Activated CD4-positive, CD25-positive, alpha-beta regulatory T cell treated with anti-CD3 and anti-CD28 coated beads, Interleukin-2, amount 50 U/mL, for 72 hours (primary cell): Measurements from ENCODE around the gene LMNB1.
"Not testable (repeated sequence)": the region's sequence is repeated elsewhere in the genome, so short reads cannot be mapped to it uniquely, and the experiment has no call there.

Source experiments
- DNase-seq: peaks from one replicate; pipeline ENCODE4 v3.0.0; 2021

The LMNB1 gene

DNA sequence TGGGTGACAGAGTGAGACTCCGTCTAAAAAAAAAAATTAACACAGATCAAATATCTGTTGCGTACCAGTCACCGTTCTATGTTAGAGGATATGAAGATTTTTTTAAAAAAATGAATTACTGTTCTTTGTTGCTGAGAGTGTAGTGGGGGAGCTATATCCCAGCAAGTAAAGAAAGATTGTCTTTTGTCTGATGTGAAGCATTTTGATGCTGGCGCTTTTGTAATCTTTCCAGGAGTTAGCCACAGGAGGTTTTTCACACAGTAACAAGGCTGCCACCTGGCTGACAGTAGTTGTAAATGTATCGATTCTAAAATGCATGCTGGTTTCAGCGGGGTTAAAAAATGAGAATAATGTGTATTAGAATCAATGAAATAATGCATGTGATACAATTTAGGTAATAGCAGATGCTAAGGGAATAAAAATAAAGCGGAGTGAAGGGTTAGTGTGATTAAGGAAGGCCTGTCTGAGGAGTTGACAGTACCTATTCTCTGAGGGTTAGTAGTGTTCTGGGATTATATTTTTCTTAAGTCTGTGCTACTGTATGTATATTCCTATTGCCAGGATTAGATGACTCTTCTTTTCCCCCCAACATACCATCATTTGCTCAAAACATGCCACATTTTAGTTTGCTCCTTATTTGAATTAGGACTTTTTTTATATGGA, 3.4 kb downstream of the LMNB1 start:
- DNase-seq: no peak

DNA sequence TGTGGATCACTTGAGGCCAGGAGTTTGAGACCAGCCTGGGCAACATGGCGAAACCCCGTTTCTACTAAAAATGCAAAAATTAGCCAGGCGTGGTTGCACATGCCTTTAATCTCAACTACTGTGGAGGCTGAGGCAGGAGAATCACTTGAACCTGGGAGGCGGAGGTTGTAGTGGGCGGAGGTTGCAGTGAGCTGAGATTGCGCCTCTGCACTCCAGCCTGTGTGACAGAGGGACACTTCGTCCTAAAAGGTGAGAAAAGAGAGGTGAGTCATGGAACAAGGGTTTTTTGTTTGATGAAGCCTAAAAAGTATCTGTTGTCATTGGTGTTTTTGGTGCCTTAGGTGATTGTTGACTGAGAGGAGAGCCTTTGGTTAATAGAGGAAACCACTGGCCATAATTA, 11.5 kb downstream of the LMNB1 start:
- DNase-seq: not testable (repeated sequence)

DNA sequence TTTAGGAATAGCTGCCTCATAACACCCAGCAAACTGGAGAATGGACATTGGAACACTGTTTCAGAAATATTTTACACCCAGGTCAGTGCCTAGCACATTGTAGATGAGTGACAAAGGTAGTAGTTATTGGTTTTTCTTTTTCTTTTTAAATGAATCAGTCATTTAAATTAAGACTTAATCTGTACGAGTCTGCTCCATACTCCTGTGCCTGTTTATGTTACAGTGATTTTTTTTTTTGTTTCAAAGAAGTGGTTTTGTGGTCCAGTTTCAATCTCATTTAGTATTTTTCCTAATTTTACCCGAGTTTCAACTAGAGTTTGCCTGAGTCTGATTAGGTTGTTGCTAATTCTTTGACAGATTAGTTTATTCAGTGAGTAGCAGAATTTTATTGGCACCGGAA, 16.2 kb downstream of the LMNB1 start:
- DNase-seq: no peak

DNA sequence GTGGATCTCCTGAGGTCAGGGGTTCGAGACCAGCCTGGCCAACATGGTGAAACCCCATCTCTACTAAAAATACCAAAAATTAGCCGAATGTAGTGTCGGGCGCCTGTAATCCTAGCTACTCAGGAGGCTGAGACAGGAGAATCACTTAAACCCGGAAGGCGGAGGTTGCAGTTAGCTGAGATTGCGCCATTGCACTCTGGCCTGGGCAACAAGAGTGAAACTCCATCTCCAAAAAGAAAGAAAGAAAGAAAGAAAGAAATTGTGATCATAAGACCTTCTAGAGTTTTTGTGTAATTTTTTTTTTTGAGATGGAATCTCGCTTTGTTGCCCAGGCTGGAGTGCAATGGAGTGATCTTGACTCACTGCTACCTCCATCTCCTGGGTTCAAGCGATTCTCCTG, 16.7 kb downstream of the LMNB1 start:
- not testable (repeated sequence) for DNase-seq

DNA sequence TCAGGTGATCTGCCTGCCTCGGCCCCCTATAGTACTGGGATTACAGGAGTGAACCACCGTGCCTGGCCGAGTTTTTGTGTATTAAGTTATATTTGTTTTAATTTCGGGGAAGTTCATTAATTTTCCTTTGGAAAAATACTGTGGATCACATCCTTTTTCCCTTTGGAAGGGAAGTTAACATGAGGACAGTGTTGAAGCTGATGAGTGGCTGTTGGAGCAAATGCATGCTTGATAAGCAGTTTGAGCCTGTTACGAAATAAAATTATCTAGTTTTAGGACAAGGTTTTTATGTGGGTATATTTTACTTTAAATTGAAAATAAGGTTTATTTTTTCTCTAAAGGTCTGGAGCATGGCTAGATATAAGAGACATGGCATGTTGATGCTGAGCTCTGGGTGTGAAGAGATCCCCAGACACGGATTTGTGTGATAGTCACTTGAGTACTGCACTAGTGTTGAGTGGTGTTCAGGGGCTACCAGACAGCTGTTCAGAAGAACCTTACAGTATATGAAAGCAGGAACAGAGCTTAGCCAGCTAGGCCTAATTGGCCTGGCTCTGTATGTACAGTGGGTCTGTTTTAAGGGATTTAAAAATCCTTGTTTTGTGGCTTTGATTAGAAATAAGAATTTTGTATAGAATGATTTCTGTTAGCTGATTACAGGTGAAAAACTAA, 17.4 kb downstream of the LMNB1 start:
- no peak for DNase-seq

DNA sequence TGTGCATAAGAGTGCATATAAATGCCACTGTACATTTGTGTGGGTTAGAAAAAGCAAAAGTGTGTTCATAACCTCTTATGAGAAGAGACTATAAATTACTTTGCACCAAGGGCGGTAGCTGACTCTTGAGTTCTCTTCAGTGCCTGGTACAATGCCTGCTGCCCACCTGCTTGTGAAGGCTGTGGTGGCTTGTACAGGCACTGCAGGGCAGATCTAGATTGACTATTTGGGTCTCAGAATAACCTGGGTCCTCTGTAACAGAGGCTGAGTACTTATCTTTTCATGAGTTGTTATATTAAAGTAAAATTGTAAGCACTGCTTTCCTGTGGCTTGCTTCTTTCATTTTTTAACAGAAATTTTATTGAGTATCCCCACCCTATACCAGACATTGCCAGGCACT, 22.8 kb downstream of the LMNB1 start:
- DNase-seq: no peak

DNA sequence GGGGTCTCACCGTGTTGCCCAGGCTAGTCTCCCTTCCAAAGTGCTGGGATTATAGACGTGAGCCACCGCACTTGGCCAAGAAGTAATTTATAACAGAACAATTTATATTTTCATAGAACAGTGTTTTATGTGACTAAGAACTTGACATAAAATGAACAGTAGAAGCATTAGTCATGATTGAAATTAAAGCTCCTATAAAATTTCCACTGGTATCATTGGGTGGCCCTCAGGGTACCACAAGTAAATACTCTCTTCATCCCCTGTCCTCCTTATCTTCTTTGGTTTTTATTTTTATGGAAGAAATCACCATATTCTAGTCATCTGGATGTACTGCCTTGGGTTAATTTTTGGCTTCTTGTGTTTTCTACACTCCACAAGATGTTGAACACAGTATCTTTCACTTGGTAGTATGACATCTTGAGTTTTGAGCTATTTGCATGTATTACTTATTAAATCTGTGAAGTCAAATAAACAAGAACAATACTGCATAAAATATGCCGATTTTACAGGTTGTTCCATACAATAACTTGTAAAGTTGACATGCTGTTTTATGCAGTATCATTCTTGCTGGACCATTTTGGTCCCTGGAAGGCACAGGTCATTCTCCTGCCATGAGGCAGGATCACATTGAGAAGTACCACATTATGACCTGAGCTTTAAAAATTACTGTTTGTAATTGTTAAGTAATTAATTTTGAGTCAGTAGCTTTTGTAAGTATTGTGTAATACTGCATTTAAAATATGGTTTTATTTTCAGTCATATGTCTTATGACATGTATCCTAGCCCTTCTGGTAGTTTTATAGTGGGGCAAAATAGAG, 24.4 kb downstream of the LMNB1 start:
- DNase-seq: no peak

DNA sequence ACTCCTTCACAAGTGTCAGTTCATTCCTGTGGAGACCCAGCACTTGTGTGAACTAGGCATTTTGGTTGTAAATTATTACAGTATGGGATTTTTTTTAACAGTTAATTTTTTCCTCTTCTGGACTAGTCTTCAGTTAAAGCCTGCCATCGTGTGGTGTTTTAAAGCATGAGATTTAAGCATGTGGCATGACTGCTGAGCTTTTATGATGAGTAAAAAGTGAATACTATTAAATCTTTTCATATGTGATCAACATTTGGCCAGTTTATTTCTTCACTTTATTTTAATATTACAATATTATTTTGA, 25.0 kb downstream of the LMNB1 start:
- no peak for DNase-seq

DNA sequence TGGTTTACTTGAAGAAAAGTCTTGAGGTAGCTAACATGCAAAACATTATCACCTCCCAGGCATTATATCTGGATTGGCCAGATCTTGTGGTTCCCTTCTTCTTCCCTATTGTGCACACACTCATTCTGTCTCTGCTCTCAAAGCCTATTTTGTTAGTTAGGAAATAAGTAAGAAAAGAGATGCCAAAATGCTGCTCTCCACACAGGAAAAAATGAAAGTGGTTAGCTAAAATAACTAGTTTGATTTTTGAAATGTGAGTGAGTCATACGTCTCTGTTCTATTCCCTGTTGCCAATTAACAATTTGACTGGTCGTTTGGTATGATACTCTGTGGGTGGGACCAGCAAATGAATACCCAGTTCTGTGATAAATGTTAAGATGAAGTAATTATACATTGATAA, 28.1 kb downstream of the LMNB1 start:
- no peak for DNase-seq

DNA sequence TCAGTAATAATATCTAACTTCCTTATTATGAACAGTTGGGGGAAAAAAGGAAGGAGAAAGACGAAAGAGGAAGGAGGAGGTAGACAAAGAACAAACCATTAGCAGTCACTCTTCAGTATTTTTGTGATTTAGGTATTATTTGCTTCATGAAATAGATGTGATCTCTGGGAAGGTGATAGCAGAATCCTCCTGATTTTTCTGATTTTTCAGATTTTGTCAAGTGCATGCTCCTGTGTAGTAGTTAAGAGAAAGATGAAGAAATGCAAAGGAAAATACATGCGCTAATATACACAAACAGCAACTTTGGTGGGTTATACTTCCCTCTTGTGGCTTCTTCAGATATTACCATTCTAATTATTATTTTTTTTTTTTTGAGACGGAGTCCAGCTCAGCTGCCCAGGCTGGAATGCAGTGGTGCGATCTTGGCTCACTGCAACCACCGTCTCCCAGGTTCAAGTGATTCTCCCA, 31.6 kb downstream of the LMNB1 start:
- no peak for DNase-seq

DNA sequence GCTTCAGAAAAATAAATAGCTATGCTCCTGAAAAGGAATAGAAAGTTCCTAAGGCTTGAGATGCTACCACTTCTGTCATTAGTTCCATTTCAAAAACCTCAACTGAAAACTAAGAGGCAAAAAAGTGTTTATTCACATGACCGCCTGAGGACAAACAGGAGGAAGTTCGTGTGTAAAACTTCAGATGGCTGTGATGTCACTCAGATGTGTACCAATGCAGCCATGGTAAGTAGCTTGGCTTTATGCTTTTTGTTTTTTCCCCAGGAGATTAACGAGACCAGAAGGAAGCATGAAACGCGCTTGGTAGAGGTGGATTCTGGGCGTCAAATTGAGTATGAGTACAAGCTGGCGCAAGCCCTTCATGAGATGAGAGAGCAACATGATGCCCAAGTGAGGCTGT, 33.0 kb downstream of the LMNB1 start:
- no peak for DNase-seq

DNA sequence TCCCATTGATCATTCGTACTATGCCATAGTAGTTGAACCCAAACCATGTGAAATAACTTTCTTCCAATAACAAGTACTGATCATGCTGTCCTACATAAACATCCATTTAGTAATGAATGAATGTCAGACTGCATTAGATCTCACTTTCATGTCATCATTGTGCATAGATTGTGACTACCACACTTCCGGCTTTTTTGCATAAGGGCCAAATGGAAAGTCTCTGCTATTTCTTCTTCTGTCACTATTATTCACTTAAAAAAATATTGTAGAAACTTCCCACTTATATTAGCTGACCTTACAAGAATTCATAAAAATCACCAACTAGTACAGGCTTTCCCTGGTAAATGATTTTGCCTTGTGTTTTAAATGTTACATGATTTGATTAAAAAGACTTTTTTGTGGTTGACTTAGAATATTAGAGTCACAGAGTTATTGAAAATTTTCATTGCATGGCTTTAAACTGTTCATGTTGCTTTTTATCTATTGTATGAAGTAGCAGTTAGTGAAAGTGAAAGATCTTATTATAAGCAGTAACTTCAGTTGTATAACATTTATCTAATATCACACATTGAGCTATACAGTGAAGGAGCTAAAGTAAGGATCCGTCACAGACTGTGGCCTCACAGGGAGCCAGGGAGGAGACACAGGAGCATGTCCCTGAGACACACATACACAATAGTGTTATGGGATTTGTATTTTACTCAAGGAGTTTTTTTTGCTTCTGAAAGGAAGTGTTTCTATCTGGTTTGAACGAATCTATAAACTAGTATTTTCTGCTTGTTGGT, 33.9 kb downstream of the LMNB1 start:
- DNase-seq: no peak

DNA sequence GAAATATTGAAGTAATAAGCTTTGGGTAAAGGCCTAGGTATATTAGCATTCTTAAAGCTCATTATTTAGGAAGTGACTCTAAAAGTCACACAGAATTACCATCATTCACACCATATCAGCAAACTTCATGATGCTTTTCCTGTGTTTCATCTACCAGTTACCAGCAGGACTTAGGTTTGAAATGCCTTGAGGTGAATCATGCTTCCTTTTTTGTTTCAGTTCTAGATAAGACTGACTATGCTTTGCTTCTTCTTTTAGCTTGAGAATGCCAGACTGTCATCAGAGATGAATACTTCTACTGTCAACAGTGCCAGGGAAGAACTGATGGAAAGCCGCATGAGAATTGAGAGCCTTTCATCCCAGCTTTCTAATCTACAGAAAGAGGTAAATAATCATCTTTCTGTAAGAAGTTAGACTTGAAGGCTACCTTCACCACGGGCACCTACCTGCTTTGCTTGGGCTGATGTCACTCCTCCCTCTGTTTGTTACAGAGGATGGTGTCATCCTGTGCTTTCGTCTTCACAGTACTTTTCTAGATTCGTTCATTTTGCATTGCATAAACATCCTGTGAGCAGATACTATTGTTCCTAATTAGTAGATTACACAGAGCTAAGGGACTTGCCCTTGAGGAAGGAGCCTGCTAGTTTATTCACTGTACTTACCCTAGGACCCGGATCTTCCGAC, 34.7 kb downstream of the LMNB1 start:
- DNase-seq: no peak

DNA sequence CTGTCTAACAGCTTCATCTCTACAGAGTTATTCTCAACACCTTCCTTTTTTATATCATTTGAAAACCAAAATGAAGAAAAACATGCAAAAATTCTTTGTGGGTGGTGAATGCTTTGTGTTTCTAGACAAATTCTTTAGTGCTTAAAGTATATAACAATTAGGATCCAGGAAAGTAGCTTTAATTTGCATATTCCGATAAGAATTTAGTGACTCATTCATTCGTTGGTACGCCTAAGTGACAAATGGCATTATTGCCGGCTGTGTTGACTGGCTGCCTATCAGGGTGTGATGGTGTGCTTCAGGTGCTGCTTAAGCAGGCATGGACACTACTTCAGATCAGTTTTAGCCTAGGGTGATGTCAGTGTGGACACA, 35.2 kb downstream of the LMNB1 start:
- no peak for DNase-seq

DNA sequence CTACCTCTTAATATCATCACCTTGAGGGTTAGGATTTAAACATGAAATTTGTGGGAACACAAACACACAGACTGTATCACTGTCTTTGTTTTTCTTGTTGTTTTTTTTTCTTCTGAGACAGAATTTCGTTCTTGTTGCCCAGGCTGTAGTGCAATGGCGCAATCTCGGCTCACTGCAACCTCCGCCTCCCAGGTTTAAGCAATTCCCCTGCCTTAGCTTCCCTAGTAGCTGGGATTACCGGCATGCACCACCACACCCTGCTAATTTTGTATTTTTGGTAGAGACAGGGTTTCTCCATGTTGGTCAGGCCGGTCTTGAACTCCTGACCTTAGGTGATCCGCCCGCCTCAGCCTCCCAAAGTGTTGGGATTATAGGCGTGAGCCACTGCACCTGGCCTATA, 36.9 kb downstream of the LMNB1 start:
- not testable (repeated sequence) for DNase-seq

DNA sequence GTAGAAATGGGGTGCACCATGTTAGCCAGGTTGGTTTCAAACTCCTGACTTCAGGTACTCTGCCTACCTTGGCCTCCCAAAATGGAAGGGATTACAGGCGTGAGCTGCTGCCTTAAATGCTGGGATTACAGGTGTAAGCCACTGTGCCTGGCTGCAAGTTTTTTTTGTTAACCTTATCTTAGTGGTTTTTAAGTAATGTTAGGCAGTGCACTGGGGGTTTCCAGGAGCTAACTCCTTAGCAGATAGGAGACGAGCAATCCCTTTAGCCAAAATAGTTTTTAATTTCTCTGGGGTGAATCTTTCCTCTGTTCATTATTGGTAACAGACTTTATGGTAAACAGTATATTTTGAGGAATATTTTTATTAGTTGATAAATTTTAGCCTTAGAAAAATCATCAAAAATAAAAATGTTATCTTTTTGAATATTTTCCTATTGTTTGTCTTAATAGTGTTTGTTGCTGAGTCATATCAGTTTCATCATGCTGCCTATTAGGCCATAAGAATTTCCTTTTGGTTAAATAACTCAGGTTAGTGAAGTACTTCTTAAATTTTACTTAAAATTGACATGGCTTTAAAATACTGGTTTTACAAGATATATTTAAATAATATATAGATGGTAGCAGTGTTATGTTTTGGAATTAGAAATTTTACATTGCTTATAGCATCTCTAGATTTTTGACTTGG, 37.9 kb downstream of the LMNB1 start:
- DNase-seq: no peak

DNA sequence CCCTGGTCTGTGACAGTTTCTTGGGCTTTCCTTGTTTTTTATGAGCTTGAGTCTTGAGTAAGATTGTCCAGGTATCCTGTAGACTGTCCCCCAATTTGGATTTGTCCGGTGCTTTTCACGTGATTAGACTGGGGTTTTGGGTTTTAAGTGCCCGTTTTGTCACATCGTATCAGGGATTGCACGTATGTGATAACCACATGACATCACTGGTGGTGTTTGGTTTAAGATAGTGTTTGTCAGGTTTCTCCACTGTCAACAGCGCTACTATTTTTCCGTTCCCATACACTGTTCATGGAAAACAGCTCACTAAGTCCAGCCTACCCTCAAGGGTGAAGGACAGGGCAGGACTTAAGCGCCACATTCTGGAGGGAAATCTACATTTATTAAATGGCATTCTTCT, 39.7 kb downstream of the LMNB1 start:
- no peak for DNase-seq

DNA sequence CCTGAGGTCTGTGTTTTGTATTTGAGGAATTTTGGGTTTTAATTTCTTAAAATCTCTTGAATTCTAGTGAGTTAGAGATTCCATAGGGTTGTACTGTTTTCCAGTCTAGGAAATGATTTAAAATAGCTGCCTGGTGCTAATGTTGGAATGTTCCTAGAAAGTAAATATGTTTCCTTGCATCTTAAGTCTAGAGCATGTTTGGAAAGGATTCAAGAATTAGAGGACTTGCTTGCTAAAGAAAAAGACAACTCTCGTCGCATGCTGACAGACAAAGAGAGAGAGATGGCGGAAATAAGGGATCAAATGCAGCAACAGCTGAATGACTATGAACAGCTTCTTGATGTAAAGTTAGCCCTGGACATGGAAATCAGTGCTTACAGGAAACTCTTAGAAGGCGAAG, 41.8 kb downstream of the LMNB1 start:
- no peak for DNase-seq

DNA sequence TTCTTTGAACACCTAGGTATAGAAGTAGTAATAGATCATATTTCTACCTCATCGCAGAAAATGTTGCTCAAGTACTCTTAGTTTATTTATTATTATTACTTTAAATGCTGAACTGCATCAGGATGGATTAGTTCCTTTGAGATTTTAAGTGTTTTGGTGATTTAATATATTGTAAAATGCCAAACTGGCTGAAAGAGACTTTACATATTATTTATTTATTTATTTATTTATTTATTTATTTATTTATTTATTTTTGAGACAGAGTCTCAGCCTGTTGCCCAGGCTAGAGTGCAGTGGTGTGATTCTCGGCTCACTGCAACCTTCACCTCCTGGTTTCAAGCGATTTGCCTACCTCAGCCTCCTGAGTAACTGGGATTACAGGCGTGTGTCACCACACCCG, 42.3 kb downstream of the LMNB1 start:
- no peak for DNase-seq

DNA sequence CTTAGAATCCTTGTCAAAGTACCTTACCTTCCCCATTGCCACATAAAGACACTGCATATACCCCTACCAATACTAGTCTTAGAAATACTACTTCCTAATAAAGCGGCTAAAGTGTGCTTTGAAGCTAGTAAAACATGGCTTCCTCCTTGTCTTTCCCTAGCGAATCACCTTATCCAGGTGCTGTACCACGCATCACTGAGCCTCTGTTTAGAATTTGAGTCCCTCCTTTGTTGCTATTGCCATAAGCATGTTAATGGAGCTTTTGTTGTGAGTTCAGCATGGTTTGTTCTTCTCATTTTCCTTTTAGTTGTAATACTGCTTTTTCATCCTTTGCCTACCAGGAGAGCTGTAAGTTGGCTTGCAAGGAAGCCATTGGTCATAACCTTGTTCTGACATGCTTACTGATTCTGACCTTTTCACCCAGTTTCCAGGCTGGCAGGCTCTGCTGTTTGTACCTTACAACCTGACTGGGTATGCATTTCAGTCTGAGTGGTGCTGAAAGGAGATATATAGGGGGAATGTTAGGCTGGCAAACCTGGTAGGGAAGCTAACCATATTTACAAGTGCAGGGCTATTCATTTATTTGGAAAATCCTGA, 49.8 kb downstream of the LMNB1 start:
- no peak for DNase-seq

DNA sequence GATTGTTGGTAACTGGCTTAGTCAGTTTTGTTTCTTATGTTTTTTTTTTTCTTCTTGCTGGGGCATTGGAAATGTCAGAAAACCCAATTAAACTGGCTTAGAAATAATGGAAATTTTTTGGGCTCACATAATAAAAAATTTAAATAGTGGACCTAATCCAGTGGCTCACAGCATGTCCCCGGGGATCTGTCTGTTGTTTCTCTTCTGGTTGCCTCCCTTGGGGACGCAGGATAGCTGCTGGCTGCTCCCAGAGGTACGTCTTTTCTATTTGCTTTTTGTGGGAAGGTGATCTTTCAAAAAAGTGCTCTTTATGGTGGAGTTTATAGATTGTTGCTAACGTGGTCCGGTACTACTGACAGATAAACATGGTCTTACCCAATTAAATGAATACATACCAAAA, 52.2 kb downstream of the LMNB1 start:
- no peak for DNase-seq

DNA sequence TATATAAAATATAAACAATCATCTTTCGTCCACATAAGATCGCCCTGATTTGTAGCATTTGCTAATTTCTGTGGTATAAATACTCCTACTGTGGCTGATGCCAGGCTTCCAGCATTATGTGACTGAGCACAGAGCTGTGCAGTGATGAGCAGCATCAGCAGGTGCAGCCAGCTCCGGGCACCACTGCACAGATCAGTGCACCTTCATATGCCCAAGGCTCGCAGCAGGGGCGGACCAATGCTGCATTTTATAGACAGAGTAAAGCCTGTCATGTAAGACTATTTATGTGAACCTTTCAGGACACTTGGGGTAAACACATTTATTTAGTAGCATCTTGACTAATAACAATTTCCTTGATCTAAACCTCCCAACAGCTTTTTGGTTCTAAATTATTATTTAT, 53.1 kb downstream of the LMNB1 start:
- DNase-seq: no peak
